Erythroblast (primary cell): ENCODE measurements around the gene DMD.

ENCODE experiments used
- GATA1 ChIP-seq: IDR thresholded peaks from 2 replicates; pipeline ENCODE4 v1.6.1; 2011; ENCODE audit warnings: low read depth, mild to moderate bottlenecking, control low read depth, low read length, moderate library complexity
- POLR2A ChIP-seq: IDR thresholded peaks from 2 replicates; pipeline ENCODE4 v1.6.1; 2011; ENCODE audit warnings: mild to moderate bottlenecking, low read length

DNA sequence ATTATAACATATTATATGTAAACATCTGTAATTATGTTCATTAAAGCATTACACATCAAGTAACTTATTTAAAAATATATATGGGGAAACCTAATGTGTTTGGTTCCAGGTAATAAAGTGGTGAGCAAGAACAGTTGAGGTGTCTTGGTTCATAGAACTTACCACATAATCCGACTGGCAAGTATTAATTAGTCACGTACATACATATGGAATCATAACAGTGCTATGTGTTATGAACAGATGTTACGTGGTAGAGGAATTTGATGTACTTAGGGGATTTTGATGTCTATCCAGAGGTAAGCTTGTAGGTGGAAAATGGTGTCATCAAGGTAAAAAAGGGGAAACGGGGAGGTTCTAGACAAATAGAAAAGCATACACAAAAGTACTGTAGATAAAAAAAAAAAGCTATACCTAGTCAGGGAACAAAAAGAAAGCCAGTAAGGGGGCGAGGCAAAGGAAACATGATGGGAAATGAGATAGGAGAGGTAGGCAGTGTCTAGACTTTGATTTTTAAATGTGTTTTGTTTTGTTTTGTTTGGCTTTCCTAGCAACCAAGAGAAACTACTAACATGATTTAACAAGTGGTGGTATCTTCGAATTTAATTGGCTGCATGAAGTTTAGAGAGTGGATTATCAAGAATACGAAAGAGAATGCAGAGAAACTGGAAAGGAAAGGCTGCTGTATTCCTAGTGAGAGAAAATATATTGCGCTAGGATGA is 12.6 kb downstream of the DMD start:
- TF ChIP-seq POLR2A: no peak
- no peak for TF ChIP-seq GATA1
